Epithelial cell of esophagus (primary cell): ENCODE measurements around the gene ZCCHC9.
"Not testable (repeated sequence)": the region's sequence is repeated elsewhere in the genome, so short reads cannot be mapped to it uniquely, and the experiment has no call there.

Experiments
- DNase-seq: peaks from one replicate; pipeline ENCODE4 v3.0.0; 2010; ENCODE audit warnings: low read depth
- H3K4me3 ChIP-seq: 2 replicates; pipeline ENCODE4 v1.5.1; 2011; ENCODE audit warnings: mild to moderate bottlenecking, low read length, control low read depth
- CTCF ChIP-seq: IDR thresholded peaks from 2 replicates; pipeline ENCODE4 v1.5.1; 2011; ENCODE audit warnings: low read depth, mild to moderate bottlenecking, low read length, control low read depth, inconsistent platforms; ENCODE audit not compliant: insufficient read depth; ENCODE audit errors: missing control alignments

The ZCCHC9 gene

DNA sequence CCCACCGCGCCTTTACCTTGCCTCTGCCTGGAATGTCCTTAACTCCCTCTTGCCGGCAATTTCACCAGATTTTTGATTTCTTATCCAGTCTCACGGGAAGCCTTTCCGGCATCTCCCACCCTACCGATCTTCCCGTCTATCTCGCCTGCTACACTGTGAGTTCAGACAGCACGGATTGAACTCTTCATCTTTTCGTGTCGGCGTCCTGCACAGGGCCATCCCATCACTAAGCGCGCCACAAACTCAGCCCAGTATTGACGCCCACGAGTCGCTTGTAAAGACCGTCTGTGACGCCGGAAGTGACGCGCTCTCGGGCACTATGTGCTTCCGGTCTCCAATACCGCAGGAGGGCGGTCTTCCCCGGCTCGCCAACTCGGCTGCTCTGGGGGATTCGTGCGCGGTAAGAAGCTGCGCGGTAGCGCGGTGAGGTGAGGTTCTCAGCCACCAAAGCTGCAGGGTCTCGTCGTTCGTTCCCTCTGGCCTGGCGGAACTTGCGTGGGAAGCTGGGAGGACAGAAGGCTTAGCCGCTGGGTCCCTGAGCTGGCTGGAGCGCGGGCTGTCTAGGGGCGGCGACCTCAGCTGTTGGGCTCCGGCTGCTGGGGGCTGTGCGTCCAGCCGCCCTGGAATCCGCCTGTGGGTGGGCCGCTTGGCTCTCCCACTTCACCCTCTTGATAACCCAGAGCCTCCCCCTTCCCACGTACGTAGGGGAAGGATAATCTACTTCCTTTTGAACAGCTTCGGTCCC, at the start of gene ZCCHC9:
Gene ZCCHC9 (plus strand): TSS at position 317 of the 745 bp plus-strand sequence. CDS start 3,171 bp downstream, outside the sequence.
- H3K4me3 ChIP-seq, result peak within 1 kb of the TSS; percentile 89
- DNase-seq, result peak; percentile 96
- peak; percentile 38 for TF ChIP-seq CTCF

GRCh38 chr5:81251922-81252321, 49.5 kb upstream of the ZCCHC9 start:
- no peak overlapping the region for H3K4me3 ChIP-seq
- TF ChIP-seq CTCF, result no peak
- no peak for DNase-seq

DNA sequence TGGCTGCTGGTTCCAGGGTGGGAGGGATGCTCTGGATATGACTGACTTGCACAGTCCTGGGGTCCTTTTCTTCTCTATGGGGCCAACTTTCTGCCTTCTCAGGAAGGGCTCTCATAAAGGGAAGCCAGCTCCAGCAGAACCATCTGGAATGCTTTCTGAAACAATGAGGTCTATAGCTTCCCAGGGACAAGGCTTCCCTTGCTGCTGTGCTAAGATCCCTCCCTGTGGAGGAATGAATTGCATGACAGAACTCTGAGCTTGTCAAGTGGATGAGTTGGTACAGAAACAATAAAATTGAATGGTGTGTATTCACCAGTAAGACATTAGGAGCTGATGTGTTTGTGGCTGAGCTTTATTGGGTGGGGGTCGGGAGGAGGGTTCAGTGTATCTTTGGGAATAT, 48.5 kb upstream of the ZCCHC9 start:
- H3K4me3 ChIP-seq, result no peak overlapping the region
- TF ChIP-seq CTCF, result no peak
- no peak for DNase-seq

DNA sequence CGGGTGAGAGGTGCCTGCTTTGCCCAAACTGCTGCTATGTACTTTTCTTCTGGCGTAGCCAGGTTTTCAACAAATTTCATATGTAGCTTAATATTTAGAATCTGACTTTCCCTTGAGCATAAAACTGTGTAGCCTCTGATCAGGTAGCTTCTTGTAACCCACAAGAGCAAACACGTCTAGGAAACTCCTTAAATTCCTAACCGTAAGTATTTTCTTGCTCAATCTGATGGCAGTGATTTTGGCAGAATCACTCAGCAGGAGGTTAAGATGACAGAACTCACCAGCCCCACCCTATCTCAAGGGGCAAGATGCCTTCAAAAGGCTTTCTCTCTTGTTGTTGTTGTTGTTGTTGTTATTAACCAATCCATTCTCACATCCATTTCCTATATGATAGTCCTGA, 47.5 kb upstream of the ZCCHC9 start:
- TF ChIP-seq CTCF, result no peak
- peak; percentile 84 for DNase-seq
- no peak overlapping the region for H3K4me3 ChIP-seq

GRCh38 chr5:81254886-81255559, 46.4 kb upstream of the ZCCHC9 start:
- no peak overlapping the region for H3K4me3 ChIP-seq
- DNase-seq, result no peak
- TF ChIP-seq CTCF, result no peak

GRCh38 chr5:81256766-81257165, 44.6 kb upstream of the ZCCHC9 start:
- H3K4me3 ChIP-seq, result no peak overlapping the region
- DNase-seq, result no peak
- no peak for TF ChIP-seq CTCF

GRCh38 chr5:81262796-81263195, 38.6 kb upstream of the ZCCHC9 start:
- DNase-seq, H3K4me3 ChIP-seq: not testable (repeated sequence)
